BJ (cell line): ENCODE data around the gene DCTPP1. TPM values are rescaled to one million over a fixed set of nuclear protein-coding genes. Genes with fewer than 3 reads are reported as not detected.
"Not testable (repeated sequence)": the region's sequence is repeated elsewhere in the genome, so short reads cannot be mapped to it uniquely, and the experiment has no call there.

Experiments used
- CTCF ChIA-PET: fragments of 350-600 bp; formaldehyde crosslinking; extraction: SDS; loops from one replicate; lab custom pipeline; 2021; ENCODE audit warnings: antibody characterized with exemption, inconsistent platforms; lab: Yijun Ruan, JAX
- POLR2A ChIA-PET: fragments of 300-600 bp; sonication (Branson Sonifier 250); formaldehyde crosslinking; extraction: SDS; loops from one replicate; lab custom pipeline; 2021; ENCODE audit warnings: antibody characterized with exemption; lab: Charles Lee
- DNase-seq: peaks from one replicate; pipeline ENCODE4 v3.0.0-alpha.2; 2011; ENCODE audit warnings: low read depth
- H3K27me3 ChIP-seq: 2 replicates; pipeline ENCODE4 v1.6.0; 2011; ENCODE audit warnings: low read length; ENCODE audit not compliant: control insufficient read depth, insufficient read depth
- H3K36me3 ChIP-seq: 2 replicates; pipeline ENCODE4 v1.5.1; 2011; ENCODE audit warnings: low read length; ENCODE audit not compliant: control insufficient read depth, insufficient read depth
- H3K4me3 ChIP-seq: 2 replicates; pipeline ENCODE4 v1.5.1; 2011; ENCODE audit warnings: low read depth, mild to moderate bottlenecking, control low read depth, low read length
- CTCF ChIP-seq: IDR thresholded peaks from 2 replicates; pipeline ENCODE4 v1.5.1; 2011; ENCODE audit warnings: low read depth, mild to moderate bottlenecking, control low read depth, inconsistent platforms, low read length, moderate library complexity; ENCODE audit not compliant: insufficient read depth
- polyA minus RNA-seq: library from RNA; depleted of rRNA, polyadenylated mRNA; stranded (reverse); fragments of >200 nt; gene quantifications from 2 replicates; pipeline ENCODE4 v1.2.3, GENCODE V29; 2011; rRNA and poly(A)+ RNA removed
- polyA plus RNA-seq: library from polyadenylated mRNA; depleted of rRNA; stranded (reverse); fragments of >200 nt; gene quantifications from 2 replicates; pipeline ENCODE4 v1.2.3, GENCODE V29; 2011; rRNA removed

DCTPP1 gene
- polyA plus RNA-seq = 27.5 and 33.9 TPM in 2 replicates
- 7.9 and 17.3 TPM in 2 replicates for polyA minus RNA-seq

- Histone ChIP-seq H3K27me3 (peaks cover 3% of the 10 kb centered on the region), H3K36me3 (peaks cover 2% of the 10 kb centered on the region; the same call in 1 of the 2 replicates), H3K4me3 (peak within 1 kb of the TSS; percentile 94)
- peak; percentile 76 for TF ChIP-seq CTCF
- DNase-seq = peak; percentile 92
- ChIA-PET POLR2A (interaction anchor here (0.6 kb wide), 1 partner anchor 16 kb away, joined by 3 read pairs; the partner anchor contains the start of gene SEPHS2), CTCF (interaction anchor here (0.6 to 1.7 kb wide), 22 partner anchors 9 to 338 kb away, joined by 3 to 12 read pairs (median 4); partner anchors contain the start of genes SEPHS2, TBX6, ZNF688 and ZNF747)
These were observed at the start of gene DCTPP1 for GRCh38 chr16:30429678-30430427. DCTPP1 (minus strand) TSS chr16:30430030; CDS start chr16:30429980, 50 bp downstream.

DNA sequence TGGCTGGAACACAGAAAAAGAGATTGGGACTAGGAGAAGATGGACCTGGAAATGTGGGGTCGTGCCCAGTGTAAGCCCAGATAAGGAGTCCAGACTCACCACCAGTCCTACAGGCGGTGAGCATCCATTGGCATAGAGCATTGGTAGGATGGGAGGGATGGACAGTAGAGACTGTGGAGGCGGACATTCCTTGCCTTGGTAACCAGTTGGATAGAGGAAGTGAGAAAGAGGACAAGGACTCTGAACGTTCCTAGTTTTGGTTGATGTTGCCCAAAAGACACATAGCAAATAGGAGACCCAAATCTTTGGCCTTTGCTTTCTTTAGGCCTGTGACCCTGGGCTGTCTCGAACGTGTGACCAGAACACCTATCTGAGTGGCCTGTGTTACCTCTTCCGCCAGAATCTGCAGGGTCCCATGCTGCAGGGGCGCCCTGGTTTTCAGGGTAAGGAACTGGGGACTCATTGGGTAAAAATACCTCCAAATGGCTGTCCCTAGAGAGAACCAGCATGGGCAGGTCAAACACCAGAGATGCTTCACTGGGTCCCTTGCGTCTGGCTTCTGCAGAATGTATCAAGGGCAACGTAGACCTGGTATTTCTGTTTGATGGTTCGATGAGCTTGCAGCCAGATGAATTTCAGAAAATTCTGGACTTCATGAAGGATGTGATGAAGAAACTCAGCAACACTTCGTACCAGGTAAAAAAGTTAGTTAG lies 49.1 kb upstream of the DCTPP1 start:
- ChIA-PET POLR2A (no interaction called here), CTCF (no interaction called here)
- Histone ChIP-seq H3K27me3 (peaks cover 8% of the 10 kb centered on the region), H3K36me3 (no peaks in the 10 kb centered on the region), H3K4me3 (no peak overlapping the region)
- no peak for TF ChIP-seq CTCF
- no peak for DNase-seq

- POLR2A ChIA-PET = not testable (repeated sequence)
- CTCF ChIA-PET = interaction anchor here (1.0 kb wide), 1 partner anchor 32 kb away, joined by 3 read pairs; no protein-coding TSS in a partner anchor
These were observed 47.9 kb upstream of the DCTPP1 start for GRCh38 chr16:30477773-30478172.

GRCh38 chr16:30476991-30477390 lies 47.2 kb upstream of the DCTPP1 start:
- H3K36me3 ChIP-seq = no peaks in the 10 kb centered on the region
- POLR2A ChIA-PET = no interaction called here
- CTCF ChIA-PET = interaction anchor here (1.0 kb wide), 1 partner anchor 33 kb away, joined by 3 read pairs; no protein-coding TSS in a partner anchor
- H3K27me3 ChIP-seq = peaks cover 11% of the 10 kb centered on the region
- no peak for TF ChIP-seq CTCF
- DNase-seq = no peak
- no peak overlapping the region for H3K4me3 ChIP-seq

More at GRCh38 chr16:30477773-30478172, 47.9 kb upstream of the DCTPP1 start:
- DNase-seq, H3K4me3 ChIP-seq, H3K27me3 ChIP-seq, H3K36me3 ChIP-seq: not testable (repeated sequence)

- ChIA-PET CTCF (interaction anchor here (1.6 kb wide), 1 partner anchor 26 kb away, joined by 3 read pairs; no protein-coding TSS in a partner anchor), POLR2A (no interaction called here)
- Histone ChIP-seq H3K36me3 (no peaks in the 10 kb centered on the region), H3K4me3 (no peak overlapping the region), H3K27me3 (peaks cover 11% of the 10 kb centered on the region)
- DNase-seq = no peak
- no peak for TF ChIP-seq CTCF
These were observed 44.9 kb upstream of the DCTPP1 start for GRCh38 chr16:30474684-30475083.
